GM18517 (cell line): ENCODE measurements around the gene PDSS1.

ENCODE experiments used
- ATAC-seq: cut with Tn5 transposase; IDR thresholded peaks from one replicate; pipeline ENCODE4 v1.9.1; 2021; ENCODE audit warnings: mild to moderate bottlenecking, moderate library complexity; ENCODE audit not compliant: unreplicated experiment

PDSS1 gene

DNA sequence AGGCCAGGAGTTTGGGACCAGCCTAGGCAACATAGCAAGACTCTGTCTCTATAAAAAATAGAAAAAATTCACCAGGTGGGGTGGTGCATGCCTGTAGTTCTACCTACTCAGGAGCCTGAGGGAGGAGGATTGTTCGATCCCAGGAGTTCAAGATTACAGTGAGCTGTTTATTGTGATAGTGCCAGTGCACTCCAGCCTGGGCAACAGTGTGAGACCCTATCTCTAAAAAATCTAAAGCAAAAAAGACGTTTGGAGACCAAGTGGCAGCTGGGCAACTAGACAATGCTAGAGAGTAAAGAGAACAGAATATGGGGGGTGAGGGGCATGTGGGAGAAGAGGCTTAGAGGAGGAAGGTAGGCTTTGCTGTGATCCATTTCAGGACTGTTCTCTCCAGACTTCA lies 1.4 kb downstream of the PDSS1 start:
- no peak for ATAC-seq

DNA sequence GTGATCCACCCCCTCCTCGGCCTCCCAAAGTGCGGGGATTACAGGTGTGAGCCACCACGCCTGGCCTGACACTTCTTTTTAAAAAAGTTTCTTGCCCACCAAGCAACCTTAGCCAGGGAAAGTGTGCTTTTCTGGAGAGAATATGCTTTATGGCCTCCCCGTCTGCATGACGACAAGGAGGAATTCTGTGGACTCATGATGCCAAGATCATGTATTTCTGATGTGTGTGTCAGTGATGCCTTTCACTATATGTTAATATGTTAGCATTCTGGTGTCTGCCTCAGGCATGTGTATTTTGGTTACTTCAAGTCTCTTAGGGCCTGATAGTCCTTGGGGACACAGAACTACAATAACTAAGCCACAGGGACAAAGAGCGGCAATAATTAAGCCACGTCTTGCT lies 2.1 kb downstream of the PDSS1 start:
- no peak for ATAC-seq

DNA sequence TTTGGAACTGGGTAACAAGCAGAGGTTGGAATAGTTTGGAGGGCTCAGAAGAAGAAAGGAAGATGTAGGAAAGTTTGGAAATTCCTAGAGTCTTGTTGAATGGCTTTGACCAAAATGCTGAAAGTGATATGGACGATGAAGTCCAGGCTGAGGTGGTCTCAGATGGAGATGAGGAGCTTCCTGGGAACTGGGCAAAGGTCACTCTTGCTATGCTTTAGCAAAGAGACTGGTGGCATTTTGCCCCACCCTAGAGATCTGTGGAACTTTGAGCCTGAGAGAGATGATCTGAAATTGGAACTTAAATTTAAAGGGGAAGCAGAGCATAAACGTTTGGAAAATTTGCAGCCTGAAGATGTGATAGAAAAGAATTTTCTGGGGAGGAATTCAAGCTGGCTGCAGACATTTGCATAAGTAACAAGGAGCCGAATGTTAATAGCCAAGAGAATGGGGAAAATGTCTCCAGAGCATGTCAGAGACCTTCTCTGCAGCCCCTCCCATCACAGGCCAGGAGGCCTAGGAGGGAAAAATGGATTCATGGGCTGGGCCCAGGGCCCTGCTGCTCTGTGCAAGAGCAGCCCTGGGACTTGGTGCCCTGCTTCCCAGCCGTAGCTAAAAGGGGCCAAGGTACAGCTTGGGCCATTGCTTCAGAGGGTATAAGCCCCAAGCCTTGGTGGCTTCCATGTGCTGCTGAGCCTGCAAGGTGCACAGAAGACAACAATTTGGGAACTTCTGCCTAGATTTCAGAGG lies 3.6 kb downstream of the PDSS1 start:
- ATAC-seq = no peak

DNA sequence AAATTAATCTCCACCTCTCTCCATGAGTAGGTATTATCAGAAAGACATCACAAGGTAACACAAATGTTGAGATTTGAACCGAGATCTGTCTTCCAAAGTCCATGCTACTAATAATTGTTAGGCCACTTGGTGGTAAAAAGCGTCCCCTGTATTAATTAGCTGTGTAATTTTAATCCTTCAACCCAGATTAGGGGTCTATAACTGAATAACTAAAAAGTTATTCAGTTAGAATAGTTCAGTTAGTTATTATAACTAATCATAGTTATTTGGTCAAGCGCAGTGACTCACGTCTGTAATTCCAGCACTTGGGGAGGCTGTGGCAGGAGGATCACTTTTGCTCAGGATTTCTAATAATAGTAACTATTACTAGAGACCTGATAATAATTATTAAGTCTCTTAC lies 5.6 kb downstream of the PDSS1 start:
- ATAC-seq = no peak

DNA sequence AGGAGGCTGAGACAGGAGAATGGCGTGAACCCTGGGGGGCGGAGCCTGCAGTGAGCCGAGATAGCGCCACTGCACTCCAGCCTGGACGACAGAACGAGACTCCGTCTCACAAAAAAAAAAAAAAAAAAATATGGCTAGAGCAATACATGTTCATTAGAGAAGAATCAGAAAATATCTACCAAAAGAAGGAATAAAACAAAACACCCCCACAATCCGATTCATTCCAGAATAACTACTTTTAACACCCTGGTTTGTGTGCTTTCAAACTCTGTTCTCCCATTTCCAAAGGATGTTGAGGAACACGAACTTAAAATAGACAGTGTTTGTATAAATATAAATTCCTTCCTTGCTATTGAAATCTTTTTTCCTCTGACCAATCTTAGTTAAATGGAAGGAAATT lies 6.5 kb downstream of the PDSS1 start:
- no peak for ATAC-seq

DNA sequence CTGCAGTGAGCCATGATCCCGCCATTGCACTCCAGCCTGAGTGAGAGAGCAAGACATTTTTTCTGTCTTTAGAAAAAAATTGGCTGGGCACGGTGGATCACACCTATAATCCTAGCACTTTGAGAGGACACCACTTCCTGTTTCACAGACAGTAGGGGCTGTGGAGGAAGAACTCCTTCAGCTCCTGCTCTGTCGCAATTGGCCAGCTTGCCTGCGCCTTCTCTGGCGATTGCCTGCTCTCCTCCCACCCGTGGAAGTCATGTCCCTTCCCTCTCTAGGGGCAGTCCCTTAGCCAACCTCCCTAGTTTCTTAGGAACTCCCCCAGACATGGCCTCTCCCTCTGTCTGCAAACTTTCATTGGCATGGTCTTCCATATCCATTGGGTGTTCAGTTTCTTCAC lies 8.7 kb downstream of the PDSS1 start:
- no peak for ATAC-seq

DNA sequence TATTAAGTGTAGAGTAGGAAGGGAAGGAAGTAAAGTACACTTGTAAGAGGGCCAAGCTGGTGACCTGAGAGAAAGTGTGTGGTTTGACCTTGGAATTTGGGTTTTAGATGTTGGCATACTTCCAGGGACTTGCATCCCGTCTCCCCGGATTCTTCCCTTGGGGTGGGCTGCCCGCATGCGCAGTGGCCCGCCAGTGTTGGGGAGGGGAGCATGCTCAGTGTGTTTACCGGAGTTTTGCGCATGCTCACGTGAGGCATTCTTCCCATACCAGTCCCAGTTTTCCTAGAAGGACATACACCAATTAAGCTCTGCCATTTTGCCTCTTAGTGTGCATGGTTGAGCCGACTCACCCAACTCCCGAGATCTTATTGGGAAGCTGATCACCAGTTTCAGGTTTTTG lies 9.4 kb downstream of the PDSS1 start:
- ATAC-seq = no peak

DNA sequence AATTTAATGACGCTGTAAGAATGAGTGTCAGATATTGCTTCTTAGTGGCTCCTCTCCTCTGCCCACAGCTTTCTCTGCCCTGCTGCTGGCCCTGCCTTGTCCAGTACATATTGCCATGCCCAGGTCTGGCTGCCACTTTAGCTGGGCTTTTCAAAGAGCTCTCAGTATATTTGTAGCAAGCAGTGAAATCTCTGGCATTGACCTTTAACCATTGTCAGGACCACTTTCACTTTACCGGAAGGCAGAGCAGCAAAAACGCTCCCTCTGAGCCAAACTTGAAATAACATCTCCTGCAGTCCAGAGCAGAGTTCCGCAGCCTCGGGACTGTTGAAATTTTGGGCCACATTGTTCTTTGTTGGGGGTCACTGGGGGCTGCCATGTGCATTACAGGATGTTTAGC lies 13.8 kb downstream of the PDSS1 start:
- ATAC-seq = no peak

DNA sequence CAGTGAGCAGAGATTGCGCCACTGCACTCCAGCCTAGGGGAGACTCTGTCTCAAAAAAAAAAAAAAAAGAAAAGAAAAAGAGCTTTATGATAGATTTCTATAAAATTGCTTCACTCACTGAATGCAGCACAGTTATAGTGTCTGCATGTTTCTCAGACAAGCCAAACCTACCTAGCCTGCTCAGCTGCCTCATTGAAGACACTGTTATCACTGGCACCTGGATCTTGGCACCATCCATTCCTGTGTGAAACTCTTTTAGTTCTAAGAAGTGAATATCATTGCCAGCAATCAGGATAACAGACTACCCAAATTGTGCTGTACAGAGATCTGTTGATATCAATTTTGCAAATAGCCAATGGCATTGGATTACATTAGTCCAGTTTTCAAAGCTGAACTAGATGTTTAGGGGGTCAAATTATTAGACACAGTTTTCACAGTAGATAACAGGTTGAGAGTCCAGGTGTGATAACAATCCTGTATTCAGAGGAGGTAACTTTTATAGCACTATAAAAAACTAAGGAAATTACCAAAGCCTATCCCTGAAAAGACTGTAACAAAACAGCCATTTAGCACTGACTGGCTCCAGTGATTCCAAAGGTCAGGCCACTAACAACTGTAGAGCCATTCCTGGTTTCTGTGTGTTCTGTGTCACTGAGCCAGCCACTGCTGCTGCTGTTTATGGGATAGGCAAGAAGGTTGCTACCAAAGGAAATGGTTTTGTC lies 17.1 kb downstream of the PDSS1 start:
- no peak for ATAC-seq

DNA sequence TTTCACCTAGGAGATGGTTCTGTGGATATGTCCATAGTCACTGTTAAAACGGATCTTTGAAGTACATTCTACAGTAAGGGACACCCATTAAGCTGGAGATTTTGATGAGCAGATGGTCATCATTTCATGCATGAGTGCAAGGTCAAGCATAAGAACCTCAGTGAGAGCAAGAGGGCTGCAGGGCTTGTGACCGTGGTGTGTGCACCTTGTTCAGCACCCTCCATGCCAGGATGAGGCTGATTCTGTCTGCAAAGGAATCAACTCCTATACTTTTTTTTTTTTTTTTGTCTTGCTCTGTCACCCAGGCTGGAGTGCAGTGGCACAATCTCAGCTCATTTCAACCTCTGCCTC lies 17.6 kb downstream of the PDSS1 start:
- no peak for ATAC-seq

DNA sequence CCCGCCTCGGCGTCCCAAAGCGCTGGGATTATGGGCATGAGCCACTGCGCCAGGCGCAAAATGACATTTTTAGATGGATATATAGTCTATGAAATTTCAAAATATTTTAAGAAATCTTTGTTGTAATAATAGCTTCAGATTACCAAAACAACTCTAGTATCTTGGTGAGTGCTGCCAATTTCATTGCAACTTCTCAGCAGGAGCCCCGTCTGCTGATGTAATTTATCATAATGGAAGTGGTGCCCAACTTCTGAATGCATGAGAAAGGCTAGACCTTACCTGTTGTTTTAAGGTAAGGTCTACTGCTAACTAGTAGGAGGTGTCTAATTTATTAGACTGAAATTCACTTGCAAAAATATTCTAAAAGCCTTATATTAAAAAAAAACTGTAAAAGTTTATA lies 20.0 kb downstream of the PDSS1 start:
- ATAC-seq = no peak

DNA sequence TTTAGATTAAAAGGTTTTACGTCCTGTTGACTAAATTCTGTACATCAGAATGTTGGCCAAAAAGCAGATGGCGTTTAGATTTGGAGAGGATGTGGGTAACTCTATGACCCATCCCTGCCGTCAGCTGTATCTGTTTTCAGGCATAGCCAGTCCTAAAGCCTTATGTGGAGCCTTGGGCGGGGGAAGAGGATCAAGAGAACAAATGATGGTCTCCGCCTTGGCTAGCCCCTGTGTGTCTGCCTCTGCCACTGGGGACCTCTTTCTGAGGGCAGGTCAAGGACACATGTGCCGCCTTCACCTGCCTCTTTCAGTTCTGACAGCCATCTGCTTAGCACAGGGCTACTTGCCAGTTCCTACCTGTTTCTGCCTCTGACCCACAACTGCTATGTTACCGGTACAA lies 24.1 kb downstream of the PDSS1 start:
- ATAC-seq = no peak

DNA sequence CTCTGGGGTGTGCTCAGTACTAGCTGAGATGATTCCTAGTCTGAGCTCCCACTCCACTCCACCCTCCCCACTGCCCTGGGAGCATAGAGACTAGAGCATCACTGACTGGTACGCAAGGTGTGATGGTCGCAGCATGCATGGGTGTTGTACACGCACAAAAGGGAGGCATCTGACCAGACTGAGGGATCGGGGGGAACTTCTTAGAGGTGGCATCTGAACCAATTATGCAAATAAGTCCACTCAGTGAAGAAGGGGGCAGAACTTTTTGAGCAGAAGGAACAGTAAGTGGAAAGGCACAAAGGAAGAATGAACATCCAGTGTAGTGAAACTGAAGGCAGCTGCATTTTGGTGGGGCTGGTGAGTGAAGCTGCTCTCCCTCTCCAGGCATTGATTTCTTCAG lies 25.5 kb downstream of the PDSS1 start:
- ATAC-seq = no peak

DNA sequence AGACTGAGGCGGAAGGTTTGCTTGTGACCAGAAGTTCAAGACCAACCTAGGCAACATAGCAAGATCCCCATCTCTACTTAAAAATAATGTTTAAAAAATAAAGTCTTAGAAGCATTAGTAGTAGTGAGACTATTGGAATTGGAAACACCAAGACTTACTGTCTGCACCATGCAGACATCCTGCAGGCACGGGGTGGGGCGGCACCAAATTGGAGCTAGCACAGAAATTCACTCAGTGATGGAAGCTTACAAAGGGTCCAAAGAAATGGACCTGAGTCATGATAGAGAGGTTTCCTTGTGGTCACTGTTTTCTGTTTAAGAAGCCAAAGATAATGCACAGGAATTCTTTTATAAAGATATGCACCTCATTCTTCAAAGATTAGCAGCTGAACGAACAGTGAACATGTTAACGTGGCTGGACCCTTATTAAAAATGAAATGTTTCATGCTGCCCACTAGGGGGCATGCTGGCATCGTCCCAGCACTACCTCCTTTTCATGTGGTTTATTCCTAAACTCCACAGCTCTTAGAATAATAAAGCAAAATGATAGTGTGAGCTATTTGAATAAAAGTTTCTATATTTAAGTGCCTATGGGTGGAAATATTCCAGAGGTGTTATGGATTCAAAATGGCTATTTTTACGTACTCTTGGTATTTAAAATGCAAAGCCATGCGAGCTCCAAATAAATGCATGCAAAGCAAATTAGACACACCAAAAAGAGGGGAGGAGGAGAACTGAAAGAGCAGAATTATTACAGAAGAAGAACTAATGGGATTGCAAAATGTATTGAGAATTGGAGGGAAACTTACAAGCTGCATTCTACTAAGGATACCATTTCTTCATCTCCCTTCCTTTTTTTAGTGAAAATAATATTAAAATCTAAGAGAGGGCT lies 28.6 kb downstream of the PDSS1 start:
- no peak for ATAC-seq

DNA sequence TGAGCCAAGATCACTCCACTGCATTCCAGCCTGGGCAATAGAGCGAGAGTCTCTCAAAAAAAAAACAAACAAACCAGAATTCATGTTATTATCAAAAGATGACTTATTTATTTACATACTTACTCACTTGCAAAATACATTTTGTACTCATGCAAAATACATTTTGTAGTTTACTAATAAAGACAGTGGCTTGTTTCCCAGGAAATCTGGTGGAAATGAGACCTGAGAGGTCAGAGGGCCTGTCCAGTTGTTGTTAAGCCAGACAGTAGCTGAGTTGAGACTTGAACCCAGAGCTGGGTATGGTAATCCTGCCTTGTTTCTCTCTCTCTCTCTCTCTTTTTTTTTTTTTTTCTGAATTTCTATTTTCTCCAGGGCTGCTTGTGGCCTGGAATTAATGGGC lies 29.5 kb downstream of the PDSS1 start:
- ATAC-seq = no peak

DNA sequence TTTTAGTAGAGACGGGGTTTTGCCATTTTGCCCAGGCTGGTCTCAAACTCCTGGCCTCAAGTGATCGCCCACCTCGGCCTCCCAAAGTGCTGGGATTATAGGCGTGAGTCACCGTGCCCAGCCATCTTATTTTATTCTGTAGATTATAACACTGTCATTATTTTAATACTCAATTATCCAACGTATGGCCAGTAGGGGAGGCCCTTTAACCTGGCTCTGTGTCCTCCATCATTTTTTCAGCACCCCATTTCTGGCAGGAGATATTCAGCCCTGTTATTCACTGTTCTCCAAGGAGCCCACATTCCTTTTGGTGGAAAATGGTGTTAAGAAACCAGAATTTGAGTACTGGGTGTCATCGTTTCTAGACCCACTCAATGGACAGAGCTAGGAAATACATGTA lies 31.5 kb downstream of the PDSS1 start:
- no peak for ATAC-seq

DNA sequence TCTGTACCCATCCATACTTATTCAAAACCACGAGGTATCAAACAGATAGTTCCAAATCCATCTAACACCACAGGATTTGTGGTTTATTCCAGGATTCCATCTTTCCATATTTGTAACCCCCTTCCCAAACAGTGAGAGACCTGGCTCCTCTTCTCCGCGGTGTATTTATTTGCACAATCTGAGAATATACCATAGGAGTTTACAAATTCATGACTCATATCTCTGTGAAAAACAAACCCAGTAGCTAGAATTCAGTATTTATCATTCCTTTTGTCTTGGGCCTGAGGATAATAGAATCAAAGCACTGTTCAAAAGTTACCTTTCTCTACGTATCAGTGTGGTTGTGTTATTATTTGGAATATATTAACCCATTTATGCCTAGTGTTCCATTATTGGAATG lies 31.9 kb downstream of the PDSS1 start:
- no peak for ATAC-seq

DNA sequence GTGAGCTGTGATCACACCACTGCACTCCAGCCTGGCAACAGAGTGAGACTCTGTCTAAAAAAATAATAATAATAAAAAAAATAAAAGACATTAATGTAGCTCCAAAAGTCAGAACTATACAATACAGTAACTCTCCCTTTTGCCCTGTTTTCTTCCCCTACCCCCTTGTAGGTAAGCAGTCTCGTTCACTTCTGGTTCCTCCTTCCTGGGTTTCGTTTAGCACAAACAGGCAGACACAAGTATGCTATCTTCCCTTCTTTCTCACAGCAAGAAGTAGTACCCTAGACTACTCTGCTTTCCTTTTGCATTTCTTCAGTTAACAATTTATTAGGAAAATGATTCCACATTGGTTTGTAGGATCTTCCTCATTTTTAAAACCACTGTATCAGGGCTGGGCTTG lies 33.1 kb downstream of the PDSS1 start:
- ATAC-seq = no peak

DNA sequence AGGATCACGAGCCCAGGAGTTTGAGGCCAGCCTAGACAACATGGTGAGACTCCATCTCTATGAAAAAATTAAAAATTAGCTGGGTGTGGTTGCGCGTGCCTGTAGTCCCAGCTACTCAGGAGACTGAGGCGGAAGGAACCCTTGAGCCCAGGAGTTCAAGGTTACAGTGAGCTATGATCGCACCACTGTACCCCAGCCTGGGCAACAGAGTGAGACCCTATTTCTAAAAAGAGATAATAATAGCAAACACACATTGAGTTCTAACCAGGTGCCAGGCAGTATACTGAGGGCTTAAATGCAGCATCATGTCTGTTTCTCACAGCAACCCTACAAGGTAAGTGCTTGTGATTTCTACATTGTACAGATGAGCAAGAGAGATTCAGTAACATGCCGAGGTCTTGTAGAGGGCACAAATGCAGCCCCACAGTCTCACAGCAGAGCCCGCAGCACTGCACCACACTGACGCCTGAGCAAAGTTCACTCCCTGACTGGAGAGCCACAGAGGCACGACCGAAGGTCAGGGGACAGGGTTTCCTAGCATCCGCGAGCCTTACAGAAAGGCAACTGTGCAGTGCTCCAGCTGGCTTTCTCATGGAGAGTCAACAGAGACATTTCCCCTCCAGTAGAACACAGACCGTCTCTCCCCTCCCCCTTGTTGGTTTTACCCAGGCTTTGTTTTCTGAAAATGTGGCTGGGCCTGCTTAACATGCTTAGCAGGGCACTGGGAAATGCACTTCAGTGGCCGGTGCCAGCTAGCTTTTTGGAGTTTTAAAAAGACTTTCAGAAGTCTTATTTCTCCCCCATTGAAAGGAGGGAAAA lies 36.5 kb downstream of the PDSS1 start:
- no peak for ATAC-seq

DNA sequence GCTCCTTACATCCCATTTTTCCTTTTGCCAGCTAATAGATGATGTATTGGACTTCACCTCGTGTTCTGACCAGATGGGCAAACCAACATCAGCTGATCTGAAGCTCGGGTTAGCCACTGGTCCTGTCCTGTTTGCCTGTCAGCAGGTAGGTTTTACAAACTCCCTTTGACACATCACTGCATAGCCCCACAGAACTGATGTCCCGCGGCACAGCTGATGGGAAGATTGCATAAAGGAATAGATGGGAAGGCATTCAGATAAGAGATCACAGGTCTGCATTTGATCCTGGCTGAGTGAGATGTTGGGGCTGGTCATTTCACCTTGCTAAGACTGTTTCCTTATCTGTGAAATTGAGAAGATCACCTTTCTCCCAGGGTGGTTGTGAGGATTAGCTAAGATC lies 37.9 kb downstream of the PDSS1 start:
- ATAC-seq = no peak

DNA sequence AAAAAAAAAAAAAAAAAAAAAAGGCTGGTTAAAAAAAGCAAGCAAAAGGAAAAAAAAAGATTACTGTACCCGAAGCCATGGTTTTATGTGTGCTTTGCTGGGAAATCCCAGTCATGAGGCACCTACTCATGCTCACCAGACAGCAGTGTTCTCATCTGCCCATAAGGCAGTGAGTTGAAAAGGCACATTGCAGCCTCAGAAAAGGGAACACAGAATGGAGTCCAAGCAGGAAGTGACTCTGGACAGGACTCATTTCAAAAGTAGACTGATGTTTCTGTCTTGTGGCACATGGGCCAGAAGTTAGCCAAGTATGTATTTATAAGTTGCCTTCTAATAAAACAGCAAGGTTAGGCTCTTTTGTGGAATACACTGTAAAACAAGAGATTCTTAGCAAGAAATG lies 40.2 kb downstream of the PDSS1 start:
- peak; percentile 74 for ATAC-seq
